ENCODE data around the gene BOC. TPM values are rescaled to one million over a fixed set of nuclear protein-coding genes. Genes with fewer than 3 reads are reported as not detected.
A peak's percentile ranks its signal among the peaks of the same experiment; 100 is the strongest.

BOC gene
- polyA plus RNA-seq, 1 donor from 2014 or later: 0.53 TPM

DNA sequence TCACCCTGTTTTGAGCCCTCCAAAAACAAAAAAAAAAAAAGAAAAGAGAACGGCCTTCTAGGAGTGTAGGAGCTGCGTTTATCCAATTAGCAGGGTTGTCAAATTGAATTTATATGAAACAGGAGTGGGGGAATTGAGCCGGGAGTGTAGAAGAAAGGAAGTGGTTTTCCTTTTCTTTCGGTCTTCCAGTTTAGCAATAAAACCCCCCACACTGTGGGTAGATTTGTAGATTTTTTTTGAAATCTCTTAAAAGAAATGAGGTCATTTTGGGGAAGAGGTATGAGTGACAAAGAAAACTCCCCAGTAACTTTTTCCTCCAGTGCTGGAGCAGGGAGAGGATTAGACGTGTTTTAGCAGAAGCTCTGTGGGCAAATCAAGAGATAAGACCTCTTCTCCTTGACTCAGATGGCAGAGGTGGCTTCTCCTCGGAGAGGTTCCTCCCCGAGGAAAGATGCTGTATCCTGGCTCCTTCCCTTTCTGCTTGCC, 30.8 kb downstream of the BOC start:
- H2AFZ ChIP-seq (ENCODE audit: low read depth, low read length): peak overlapping the region; percentile 17
- H3K9me2 ChIP-seq (ENCODE audit: insufficient read depth, low read length): no peaks in the 10 kb centered on the region
- H3F3A ChIP-seq (ENCODE audit: insufficient read depth, low read length, poor library complexity, severe bottlenecking): peaks cover 5% of the 10 kb centered on the region
- no peaks in the 10 kb centered on the region for H3K9me3 ChIP-seq (ENCODE audit: low read length)
- no peaks in the 10 kb centered on the region for H4K20me1 ChIP-seq (ENCODE audit: insufficient read depth)
- H3K4me3 ChIP-seq (ENCODE audit: low read length): peak overlapping the region; percentile 1
- no peaks in the 10 kb centered on the region for H3K27me3 ChIP-seq (ENCODE audit: insufficient read depth, low read depth, low read length)
- peaks cover 52% of the 10 kb centered on the region for H3K79me2 ChIP-seq (replicated peaks; ENCODE audit: insufficient read depth, low read length)
- no peaks in the 10 kb centered on the region for H3K36me3 ChIP-seq (ENCODE audit: insufficient read depth, low read length)
- TF ChIP-seq TAF1 (IDR thresholded peaks at IDR 0.05; ENCODE audit: low read depth) (no peak), POLR2AphosphoS5 (IDR thresholded peaks at IDR 0.05) (no peak), MXI1 (conservative IDR thresholded peaks at IDR 0.05; ENCODE audit: poor library complexity, severe bottlenecking) (no peak), SMC3 (conservative IDR thresholded peaks at IDR 0.05; ENCODE audit: poor library complexity) (no peak)
- TF ChIP-seq, protein P1, sequence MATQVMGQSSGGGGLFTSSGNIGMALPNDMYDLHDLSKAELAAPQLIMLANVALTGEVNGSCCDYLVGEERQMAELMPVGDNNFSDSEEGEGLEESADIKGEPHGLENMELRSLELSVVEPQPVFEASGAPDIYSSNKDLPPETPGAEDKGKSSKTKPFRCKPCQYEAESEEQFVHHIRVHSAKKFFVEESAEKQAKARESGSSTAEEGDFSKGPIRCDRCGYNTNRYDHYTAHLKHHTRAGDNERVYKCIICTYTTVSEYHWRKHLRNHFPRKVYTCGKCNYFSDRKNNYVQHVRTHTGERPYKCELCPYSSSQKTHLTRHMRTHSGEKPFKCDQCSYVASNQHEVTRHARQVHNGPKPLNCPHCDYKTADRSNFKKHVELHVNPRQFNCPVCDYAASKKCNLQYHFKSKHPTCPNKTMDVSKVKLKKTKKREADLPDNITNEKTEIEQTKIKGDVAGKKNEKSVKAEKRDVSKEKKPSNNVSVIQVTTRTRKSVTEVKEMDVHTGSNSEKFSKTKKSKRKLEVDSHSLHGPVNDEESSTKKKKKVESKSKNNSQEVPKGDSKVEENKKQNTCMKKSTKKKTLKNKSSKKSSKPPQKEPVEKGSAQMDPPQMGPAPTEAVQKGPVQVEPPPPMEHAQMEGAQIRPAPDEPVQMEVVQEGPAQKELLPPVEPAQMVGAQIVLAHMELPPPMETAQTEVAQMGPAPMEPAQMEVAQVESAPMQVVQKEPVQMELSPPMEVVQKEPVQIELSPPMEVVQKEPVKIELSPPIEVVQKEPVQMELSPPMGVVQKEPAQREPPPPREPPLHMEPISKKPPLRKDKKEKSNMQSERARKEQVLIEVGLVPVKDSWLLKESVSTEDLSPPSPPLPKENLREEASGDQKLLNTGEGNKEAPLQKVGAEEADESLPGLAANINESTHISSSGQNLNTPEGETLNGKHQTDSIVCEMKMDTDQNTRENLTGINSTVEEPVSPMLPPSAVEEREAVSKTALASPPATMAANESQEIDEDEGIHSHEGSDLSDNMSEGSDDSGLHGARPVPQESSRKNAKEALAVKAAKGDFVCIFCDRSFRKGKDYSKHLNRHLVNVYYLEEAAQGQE (IDR thresholded peaks at IDR 0.05; ENCODE audit: borderline replicate concordance): no peak
- TF ChIP-seq, protein P2, sequence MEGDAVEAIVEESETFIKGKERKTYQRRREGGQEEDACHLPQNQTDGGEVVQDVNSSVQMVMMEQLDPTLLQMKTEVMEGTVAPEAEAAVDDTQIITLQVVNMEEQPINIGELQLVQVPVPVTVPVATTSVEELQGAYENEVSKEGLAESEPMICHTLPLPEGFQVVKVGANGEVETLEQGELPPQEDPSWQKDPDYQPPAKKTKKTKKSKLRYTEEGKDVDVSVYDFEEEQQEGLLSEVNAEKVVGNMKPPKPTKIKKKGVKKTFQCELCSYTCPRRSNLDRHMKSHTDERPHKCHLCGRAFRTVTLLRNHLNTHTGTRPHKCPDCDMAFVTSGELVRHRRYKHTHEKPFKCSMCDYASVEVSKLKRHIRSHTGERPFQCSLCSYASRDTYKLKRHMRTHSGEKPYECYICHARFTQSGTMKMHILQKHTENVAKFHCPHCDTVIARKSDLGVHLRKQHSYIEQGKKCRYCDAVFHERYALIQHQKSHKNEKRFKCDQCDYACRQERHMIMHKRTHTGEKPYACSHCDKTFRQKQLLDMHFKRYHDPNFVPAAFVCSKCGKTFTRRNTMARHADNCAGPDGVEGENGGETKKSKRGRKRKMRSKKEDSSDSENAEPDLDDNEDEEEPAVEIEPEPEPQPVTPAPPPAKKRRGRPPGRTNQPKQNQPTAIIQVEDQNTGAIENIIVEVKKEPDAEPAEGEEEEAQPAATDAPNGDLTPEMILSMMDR (IDR thresholded peaks at IDR 0.05; ENCODE audit: poor library complexity, severe bottlenecking): no peak
- no peak overlapping the region for H3K4me2 ChIP-seq (ENCODE audit: low read length)
- H3K27ac ChIP-seq (ENCODE audit: low read length): peak overlapping the region; percentile 47
- no peak overlapping the region for H3K9ac ChIP-seq (ENCODE audit: low read length)

DNA sequence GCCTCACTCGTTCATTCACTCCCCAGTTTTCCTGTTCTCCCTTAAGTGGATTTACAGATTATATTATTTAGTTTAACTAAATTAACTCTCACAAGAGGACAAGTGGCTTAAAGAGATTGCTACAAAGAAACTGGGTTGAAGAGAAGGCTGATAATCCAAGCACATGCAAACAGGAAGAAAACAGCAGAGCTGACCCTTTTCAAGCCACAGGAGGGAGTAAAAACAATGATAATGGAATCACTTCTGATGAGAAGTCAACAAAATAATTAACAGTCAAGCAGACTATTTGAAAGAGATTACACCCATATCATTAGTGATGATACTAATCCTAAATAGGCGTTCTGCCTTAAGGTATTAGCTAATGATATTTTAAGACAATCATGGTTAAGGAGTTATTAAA, 31.7 kb downstream of the BOC start:
- H3K4me2 ChIP-seq (ENCODE audit: low read length): no peak overlapping the region
- H3K27ac ChIP-seq (ENCODE audit: low read length): no peak overlapping the region

More for the DNA sequence above, 31.7 kb downstream of the BOC start:
- TF ChIP-seq MXI1 (conservative IDR thresholded peaks at IDR 0.05; ENCODE audit: poor library complexity, severe bottlenecking) (no peak), EP300 (conservative IDR thresholded peaks at IDR 0.05; ENCODE audit: poor library complexity, severe bottlenecking) (no peak), SMC3 (conservative IDR thresholded peaks at IDR 0.05; ENCODE audit: poor library complexity) (no peak)
- TF ChIP-seq, protein P1 (IDR thresholded peaks at IDR 0.05; ENCODE audit: borderline replicate concordance): no peak
- TF ChIP-seq, protein P2 (IDR thresholded peaks at IDR 0.05; ENCODE audit: poor library complexity, severe bottlenecking): no peak
- H4K20me1 ChIP-seq (ENCODE audit: insufficient read depth): no peaks in the 10 kb centered on the region
- H3K36me3 ChIP-seq (ENCODE audit: insufficient read depth, low read length): no peaks in the 10 kb centered on the region
- H3F3A ChIP-seq (ENCODE audit: insufficient read depth, low read length, poor library complexity, severe bottlenecking): peaks cover 5% of the 10 kb centered on the region
- no peaks in the 10 kb centered on the region for H3K9me2 ChIP-seq (ENCODE audit: insufficient read depth, low read length)
- H3K4me3 ChIP-seq (ENCODE audit: low read length): no peak overlapping the region
- H3K9me3 ChIP-seq (ENCODE audit: low read length): no peaks in the 10 kb centered on the region
- peaks cover 50% of the 10 kb centered on the region for H3K79me2 ChIP-seq (replicated peaks; ENCODE audit: insufficient read depth, low read length)
- H2AFZ ChIP-seq (ENCODE audit: low read depth, low read length): no peak overlapping the region
- H3K9ac ChIP-seq (ENCODE audit: low read length): no peak overlapping the region
- H3K27me3 ChIP-seq (ENCODE audit: insufficient read depth, low read depth, low read length): no peaks in the 10 kb centered on the region

All from neural cell (in vitro differentiated cells).